ENCODE data around the gene MAP3K21. TPM values are rescaled to one million over a fixed set of nuclear protein-coding genes. Genes with fewer than 3 reads are reported as not detected.

MAP3K21 gene
- total and polyA plus RNA-seq, 9 of the 15 experiments (the other 6 are each of a cell fraction or from before 2014, with no cell fraction given): 0.23 to 0.86 (median 0.49) TPM

- DNase-seq (ENCODE audit: extremely low read depth in 1 of 4, low spot score in 3 of 4) (no peak), ATAC-seq (peak; percentile 49; the same call in 2 of the 3 replicates), FAIRE-seq (no peak)
- Histone ChIP-seq H3K9ac (ENCODE audit: insufficient read depth in 1 of 2, low read depth in 2 of 2, low read length in 2 of 2) (no peak overlapping the region), H2AFZ (ENCODE audit: low read depth, low read length) (no peak overlapping the region), H3K4me3 (no peak overlapping the region), H3K9me1 (ENCODE audit: control insufficient read depth, insufficient read depth, low read length) (no peaks in the 10 kb centered on the region), H3K79me2 (ENCODE audit: control insufficient read depth, insufficient read depth, low read length) (no peaks in the 10 kb centered on the region), H3K9me3 (replicated peaks; ENCODE audit: control insufficient read depth, insufficient read depth, low read depth, low read length) (no peaks in the 10 kb centered on the region), H3K4me1 (replicated peaks in 1 of 2; ENCODE audit: control insufficient read depth in 2 of 2, insufficient read depth in 2 of 2, low read length in 2 of 2) (no peaks in the 10 kb centered on the region), H3K4me2 (ENCODE audit: insufficient read depth, low read length) (no peak overlapping the region), H4K20me1 (replicated peaks; ENCODE audit: control insufficient read depth, insufficient read depth, low read length) (no peaks in the 10 kb centered on the region), H3K27me3 (ENCODE audit: control insufficient read depth in 2 of 2, insufficient read depth in 2 of 2, low read length in 2 of 2) (peaks cover 8 to 13% of the 10 kb centered on the region in 2 experiments; a peak in 3 of 5 replicates), H3K27ac (ENCODE audit: extremely low read depth, low read depth, low read length) (no peak overlapping the region), H3K36me3 (ENCODE audit: control insufficient read depth, insufficient read depth, low read length) (no peaks in the 10 kb centered on the region)
- BruUV-seq (replicated peaks): no TSS peak
- intact Hi-C loops (cut with micrococcal nuclease): no loop called here
- ChIA-PET CTCF (ENCODE audit: low intra/inter-chr PET ratio) (no interaction called here), POLR2A (interaction anchor here (0.9 to 1.7 kb wide), 2 partner anchors 17 to 19 kb away, joined by 3 read pairs; no protein-coding TSS in a partner anchor)
- in situ Hi-C loops (cut with MboI): no loop called here
- 3% methylated on average over 3 of the region's 3 CpGs for WGBS (ENCODE audit: insufficient coverage, low coverage, missing lambda C conversion rate)
- TF ChIP-seq MAFF (IDR thresholded peaks at IDR 0.05; ENCODE audit: low read length) (0 out of 2 replicates have a peak, but pooled peaks have one; percentile 15), C11orf30 (IDR thresholded peaks at IDR 0.05; ENCODE audit: low read depth) (peak; percentile 76), ZNF384 (IDR thresholded peaks at IDR 0.05; ENCODE audit: low read depth, low read length) (peak; percentile 59; the same call in 1 of the 2 replicates), SNIP1 (IDR thresholded peaks at IDR 0.05; ENCODE audit: low read depth) (no peak), L3MBTL2 (IDR thresholded peaks at IDR 0.05) (no peak), ZNF316 (IDR thresholded peaks at IDR 0.05) (peak; percentile 84), HDAC1 (IDR thresholded peaks at IDR 0.05) (no peak), FOSL1 (tag; conservative IDR thresholded peaks at IDR 0.05) (0 out of 2 replicates have a peak, but pooled peaks have one; percentile 14), POLR2AphosphoS5 (IDR thresholded peaks at IDR 0.05; ENCODE audit: control insufficient read depth, insufficient read depth, low read depth, low read length) (no peak), NRF1 (conservative IDR thresholded peaks at IDR 0.05 in 1 of 2, IDR thresholded peaks at IDR 0.05 in 1 of 2) (no peak), NFE2 (IDR thresholded peaks at IDR 0.05; ENCODE audit: low read depth) (peak; percentile 52), MYC (IDR thresholded peaks at IDR 0.05; ENCODE audit: low read depth, low read length) (no peak), MYC (CRISPR knock-in tag; IDR thresholded peaks at IDR 0.05; ENCODE audit: borderline replicate concordance, low read depth) (no peak), MAFG (tag; conservative IDR thresholded peaks at IDR 0.05) (peak; percentile 78), ZNF282 (CRISPR knock-in tag; IDR thresholded peaks at IDR 0.05) (no peak)
- TF ChIP-seq, protein P1, sequence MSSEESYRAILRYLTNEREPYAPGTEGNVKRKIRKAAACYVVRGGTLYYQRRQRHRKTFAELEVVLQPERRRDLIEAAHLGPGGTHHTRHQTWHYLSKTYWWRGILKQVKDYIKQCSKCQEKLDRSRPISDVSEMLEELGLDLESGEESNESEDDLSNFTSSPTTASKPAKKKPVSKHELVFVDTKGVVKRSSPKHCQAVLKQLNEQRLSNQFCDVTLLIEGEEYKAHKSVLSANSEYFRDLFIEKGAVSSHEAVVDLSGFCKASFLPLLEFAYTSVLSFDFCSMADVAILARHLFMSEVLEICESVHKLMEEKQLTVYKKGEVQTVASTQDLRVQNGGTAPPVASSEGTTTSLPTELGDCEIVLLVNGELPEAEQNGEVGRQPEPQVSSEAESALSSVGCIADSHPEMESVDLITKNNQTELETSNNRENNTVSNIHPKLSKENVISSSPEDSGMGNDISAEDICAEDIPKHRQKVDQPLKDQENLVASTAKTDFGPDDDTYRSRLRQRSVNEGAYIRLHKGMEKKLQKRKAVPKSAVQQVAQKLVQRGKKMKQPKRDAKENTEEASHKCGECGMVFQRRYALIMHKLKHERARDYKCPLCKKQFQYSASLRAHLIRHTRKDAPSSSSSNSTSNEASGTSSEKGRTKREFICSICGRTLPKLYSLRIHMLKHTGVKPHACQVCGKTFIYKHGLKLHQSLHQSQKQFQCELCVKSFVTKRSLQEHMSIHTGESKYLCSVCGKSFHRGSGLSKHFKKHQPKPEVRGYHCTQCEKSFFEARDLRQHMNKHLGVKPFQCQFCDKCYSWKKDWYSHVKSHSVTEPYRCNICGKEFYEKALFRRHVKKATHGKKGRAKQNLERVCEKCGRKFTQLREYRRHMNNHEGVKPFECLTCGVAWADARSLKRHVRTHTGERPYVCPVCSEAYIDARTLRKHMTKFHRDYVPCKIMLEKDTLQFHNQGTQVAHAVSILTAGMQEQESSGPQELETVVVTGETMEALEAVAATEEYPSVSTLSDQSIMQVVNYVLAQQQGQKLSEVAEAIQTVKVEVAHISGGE (CRISPR knock-in tag; IDR thresholded peaks at IDR 0.05): no peak
These were observed 40.7 kb downstream of the MAP3K21 start for GRCh38 chr1:233368106-233368788.
